HG03565 (cell line): ENCODE results near the gene DKKL1.

Source experiments
- ATAC-seq: cut with Tn5 transposase; IDR thresholded peaks from one replicate; pipeline ENCODE4 v1.9.1; 2021; ENCODE audit warnings: mild to moderate bottlenecking, moderate library complexity; ENCODE audit not compliant: unreplicated experiment

The DKKL1 gene

GRCh38 chr19:49337267-49338022, 26.2 kb upstream of the DKKL1 start:
- no peak for ATAC-seq

- ATAC-seq, result no peak
Observed at GRCh38 chr19:49338023-49338677, 25.5 kb upstream of the DKKL1 start.

GRCh38 chr19:49338691-49339300, 24.9 kb upstream of the DKKL1 start:
- ATAC-seq, result no peak

GRCh38 chr19:49339301-49340068, 24.2 kb upstream of the DKKL1 start:
- no peak for ATAC-seq

GRCh38 chr19:49340069-49340864, 23.4 kb upstream of the DKKL1 start:
- peak; percentile 64 for ATAC-seq

GRCh38 chr19:49340865-49341718, 22.6 kb upstream of the DKKL1 start:
- ATAC-seq, result no peak

- no peak for ATAC-seq
Observed at GRCh38 chr19:49342291-49342721, 21.4 kb upstream of the DKKL1 start.

- no peak for ATAC-seq
Observed at GRCh38 chr19:49343123-49343522, 20.6 kb upstream of the DKKL1 start.

- ATAC-seq, result no peak
Observed at GRCh38 chr19:49344505-49345423, 18.9 kb upstream of the DKKL1 start.

GRCh38 chr19:49347191-49347590, 16.5 kb upstream of the DKKL1 start:
- no peak for ATAC-seq

GRCh38 chr19:49347835-49348234, 15.8 kb upstream of the DKKL1 start:
- ATAC-seq, result no peak

GRCh38 chr19:49348305-49349189, 15.1 kb upstream of the DKKL1 start:
- ATAC-seq, result no peak

- ATAC-seq, result no peak
Observed at GRCh38 chr19:49349567-49349966, 14.1 kb upstream of the DKKL1 start.

- ATAC-seq, result no peak
Observed at GRCh38 chr19:49355909-49356353, 7.7 kb upstream of the DKKL1 start.

- no peak for ATAC-seq
Observed at GRCh38 chr19:49356382-49356781, 7.3 kb upstream of the DKKL1 start.

- no peak for ATAC-seq
Observed at GRCh38 chr19:49357186-49357585, 6.5 kb upstream of the DKKL1 start.
